Natural killer cell (primary cell): ENCODE measurements around the gene FOS. TPM values are rescaled to one million over a fixed set of nuclear protein-coding genes. Genes with fewer than 3 reads are reported as not detected.
A peak's percentile ranks its signal among the peaks of the same experiment; 100 is the strongest.

Experiments
- ATAC-seq, 3 donors: fragments of 150-1000 bp in 2 of 3; fragments of 200-7000 bp in 1 of 3; cut with Tn5 transposase; 1 replicate in 1 of 3; 2 replicates in 2 of 3; pipeline ENCODE4 v1.10.0; 2021; ENCODE audit warnings: mild to moderate bottlenecking in 2 of 3, moderate library complexity in 2 of 3
- DNase-seq, 2 donors: peaks; one replicate each; pipeline versions ENCODE4 v3.0.0 to v3.0.0-alpha.2; 2013 to 2021; ENCODE audit warnings: mixed read lengths in 1 of 2
- H3K27ac ChIP-seq: one replicate; pipeline ENCODE4 v1.5.1; 2013; ENCODE audit warnings: mild to moderate bottlenecking, low read length
- H3K27me3 ChIP-seq: one replicate; pipeline ENCODE4 v1.6.1; 2013; ENCODE audit warnings: low read length; ENCODE audit not compliant: control insufficient read depth, insufficient read depth
- H3K36me3 ChIP-seq: one replicate; pipeline ENCODE4 v1.6.1; 2013; ENCODE audit warnings: low read length; ENCODE audit not compliant: control insufficient read depth, insufficient read depth
- H3K4me1 ChIP-seq: one replicate; pipeline ENCODE4 v1.6.1; 2013; ENCODE audit warnings: low read length; ENCODE audit not compliant: control insufficient read depth, insufficient read depth
- H3K4me3 ChIP-seq: one replicate; pipeline ENCODE4 v1.5.1; 2013; ENCODE audit warnings: low read length
- H3K9me3 ChIP-seq: one replicate; pipeline ENCODE4 v1.6.1; 2013; ENCODE audit warnings: low read length; ENCODE audit not compliant: control insufficient read depth, insufficient read depth
- H3K27ac Mint-ChIP-seq, 2 donors: one replicate each; pipeline ENCODE4 v1.8.0; 2022; ENCODE audit warnings: mild to moderate bottlenecking in 2 of 2, mixed read lengths in 2 of 2, moderate library complexity in 1 of 2
- H3K27me3 Mint-ChIP-seq, 2 donors: one replicate each; pipeline ENCODE4 v1.8.0; 2022; ENCODE audit warnings: low read depth in 2 of 2, mixed read lengths in 2 of 2
- H3K36me3 Mint-ChIP-seq: one replicate; pipeline ENCODE4 v1.8.0; 2022; ENCODE audit warnings: mixed read lengths
- H3K4me1 Mint-ChIP-seq, 2 donors: one replicate each; pipeline ENCODE4 v1.8.0; 2022; ENCODE audit warnings: mixed read lengths in 2 of 2
- H3K4me3 Mint-ChIP-seq: one replicate; pipeline ENCODE4 v1.8.0; 2022; ENCODE audit warnings: mild to moderate bottlenecking, moderate library complexity, mixed read lengths
- H3K9me3 Mint-ChIP-seq, 2 donors: one replicate each; pipeline ENCODE4 v1.8.0; 2022; ENCODE audit warnings: mixed read lengths in 2 of 2
- CTCF ChIP-seq: fragments of 200-600 bp; IDR thresholded peaks from one replicate; pipeline ENCODE4 v1.8.0; 2022; ENCODE audit warnings: antibody characterized with exemption
- WGBS: methylation state at CpG from one replicate; pipeline ENCODE4 v1.1.7; 2013; ENCODE audit warnings: missing lambda C conversion rate; ENCODE audit not compliant: insufficient coverage; 5-methylcytosine and 5-hydroxymethylcytosine counted together
- intact Hi-C: fragments of 100-400 bp; cut with micrococcal nuclease; formaldehyde crosslinking; loops from one replicate; pipeline ENCODE4 v1.14.2; 2022
- total RNA-seq, 4 donors: library from RNA; stranded (reverse); fragments of 120-200 nt in 1 of 4; gene quantifications; one replicate each; pipeline versions ENCODE4 v1.2.3 to v1.2.4, GENCODE V29; 2013 to 2022

The FOS gene
- 1,000 to 10,000 TPM; 2,527 to 3,257 (median 3,104) TPM for total RNA-seq
- 1,595 TPM for total RNA-seq (2013)

- H3K36me3 ChIP-seq = peaks cover 16% of the 10 kb centered on the region
- intact Hi-C loops = loop anchor here (1.0 kb wide), 4 partner anchors 16 to 102 kb away; partner anchors contain the start of gene TMED10
- peaks cover 65% of the 10 kb centered on the region for H3K4me1 ChIP-seq
- DNase-seq = peak; percentile 94 to 97
- no peaks in the 10 kb centered on the region for H3K9me3 Mint-ChIP-seq
- peaks cover 21% of the 10 kb centered on the region for H3K27me3 ChIP-seq
- ATAC-seq = peak; percentile 62 to 84 (median 71)
- H3K4me3 ChIP-seq = peak within 1 kb of the TSS; percentile 97
- H3K4me3 Mint-ChIP-seq = peak within 1 kb of the TSS; percentile 93
- peak within 1 kb of the TSS; percentile 84 for H3K27ac ChIP-seq
- no peak for TF ChIP-seq CTCF
- H3K4me1 Mint-ChIP-seq = peaks cover 63 to 79% of the 10 kb centered on the region in 2 donors
- peaks cover 7% of the 10 kb centered on the region for H3K36me3 Mint-ChIP-seq
- peak within 1 kb of the TSS; percentile 93 to 95 for H3K27ac Mint-ChIP-seq
- H3K9me3 ChIP-seq = no peaks in the 10 kb centered on the region
- under 1% methylated on average over 68 of the region's 69 CpGs for WGBS
- peaks cover 20 to 26% of the 10 kb centered on the region in 2 donors for H3K27me3 Mint-ChIP-seq
These were observed at the start of gene FOS for GRCh38 chr14:75278422-75279152. TSS of gene FOS (plus strand) at chr14:75278828. CDS start at chr14:75278983, 155 bp downstream.

- H3K4me3 ChIP-seq = no peak overlapping the region
- Mint-ChIP-seq H3K27ac (peak overlapping the region; percentile 82 to 85), H3K4me1 (peaks cover 48 to 79% of the 10 kb centered on the region in 2 donors), H3K9me3 (no peaks in the 10 kb centered on the region), H3K27me3 (no peaks in the 10 kb centered on the region), H3K4me3 (peak overlapping the region; percentile 72), H3K36me3 (no peaks in the 10 kb centered on the region)
- no peaks in the 10 kb centered on the region for H3K27me3 ChIP-seq
- WGBS = 92% methylated on average over 4 of the region's 4 CpGs
- no peak for TF ChIP-seq CTCF
- H3K36me3 ChIP-seq = no peaks in the 10 kb centered on the region
- H3K4me1 ChIP-seq = peaks cover 66% of the 10 kb centered on the region
- H3K27ac ChIP-seq = peak overlapping the region; percentile 30
- no peak for ATAC-seq
- no peak for DNase-seq
- intact Hi-C loops = loop anchor here (1.0 kb wide), 3 partner anchors 30 to 67 kb away; partner anchors contain the start of gene TMED10
- H3K9me3 ChIP-seq = no peaks in the 10 kb centered on the region
These were observed 48.9 kb upstream of the FOS start for GRCh38 chr14:75229661-75230139.

- Mint-ChIP-seq H3K27me3 (no peaks in the 10 kb centered on the region), H3K4me3 (peak overlapping the region; percentile 63), H3K9me3 (no peaks in the 10 kb centered on the region), H3K27ac (peak overlapping the region; percentile 82 to 85), H3K36me3 (no peaks in the 10 kb centered on the region), H3K4me1 (peaks cover 48 to 79% of the 10 kb centered on the region in 2 donors)
- Histone ChIP-seq H3K9me3 (no peaks in the 10 kb centered on the region), H3K4me3 (no peak overlapping the region), H3K36me3 (no peaks in the 10 kb centered on the region), H3K4me1 (peaks cover 66% of the 10 kb centered on the region), H3K27me3 (no peaks in the 10 kb centered on the region), H3K27ac (peak overlapping the region; percentile 30)
- DNase-seq (peak; percentile 61 to 87), ATAC-seq (peak; percentile 70 to 85 (median 75))
- TF ChIP-seq CTCF = peak; percentile 18
- intact Hi-C loops = loop anchor here (1.0 kb wide), 3 partner anchors 29 to 66 kb away; partner anchors contain the start of gene TMED10
- 32% methylated on average over 6 of the region's 6 CpGs for WGBS
These were observed 48.4 kb upstream of the FOS start for GRCh38 chr14:75230140-75230792.
